ENCODE measurements around the gene CIB1.

DNA sequence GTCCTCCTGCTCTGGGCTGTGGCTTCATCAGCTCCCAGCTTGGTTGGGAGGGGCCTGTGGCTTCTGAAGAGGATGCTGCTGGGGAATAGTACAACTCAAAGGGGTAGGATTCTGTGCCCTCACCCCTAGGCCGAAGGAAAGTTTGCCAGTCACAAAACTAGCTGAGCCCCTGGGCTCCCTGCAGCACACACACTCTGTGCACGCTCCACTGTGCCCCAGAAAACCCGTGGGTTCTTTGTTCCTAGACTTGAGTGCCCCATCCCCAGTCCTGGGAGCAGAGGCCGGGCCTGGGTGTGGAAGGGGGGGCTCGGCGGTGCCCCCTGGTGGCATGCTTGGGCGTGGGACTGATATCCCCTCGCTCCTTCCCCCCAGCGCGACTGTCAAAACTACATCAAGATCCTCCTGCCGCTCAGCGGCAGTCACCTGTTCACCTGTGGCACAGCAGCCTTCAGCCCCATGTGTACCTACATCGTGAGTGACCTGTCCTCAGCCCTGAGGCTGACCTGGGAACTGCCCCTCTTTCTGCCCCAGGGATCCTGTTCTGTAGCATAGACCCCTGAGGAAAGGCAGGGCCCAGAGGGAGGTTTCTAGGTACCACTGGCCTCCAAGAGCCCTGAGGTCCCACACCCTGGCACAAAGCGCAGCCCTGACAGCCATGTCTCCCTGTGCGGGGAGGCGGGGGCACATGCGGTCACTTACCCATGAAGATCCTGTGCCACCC lies 14.2 kb downstream of the CIB1 start:
- TF ChIP-seq POLR2AphosphoS5 (IDR thresholded peaks at IDR 0.05; ENCODE audit: low read length) = no peak
- TF ChIP-seq POU2F2 (IDR thresholded peaks at IDR 0.05; ENCODE audit: borderline replicate concordance, low read depth, low read length) = no peak
- no peak for TF ChIP-seq MAX (IDR thresholded peaks at IDR 0.05; ENCODE audit: low read depth, low read length)
- TF ChIP-seq, protein P1, sequence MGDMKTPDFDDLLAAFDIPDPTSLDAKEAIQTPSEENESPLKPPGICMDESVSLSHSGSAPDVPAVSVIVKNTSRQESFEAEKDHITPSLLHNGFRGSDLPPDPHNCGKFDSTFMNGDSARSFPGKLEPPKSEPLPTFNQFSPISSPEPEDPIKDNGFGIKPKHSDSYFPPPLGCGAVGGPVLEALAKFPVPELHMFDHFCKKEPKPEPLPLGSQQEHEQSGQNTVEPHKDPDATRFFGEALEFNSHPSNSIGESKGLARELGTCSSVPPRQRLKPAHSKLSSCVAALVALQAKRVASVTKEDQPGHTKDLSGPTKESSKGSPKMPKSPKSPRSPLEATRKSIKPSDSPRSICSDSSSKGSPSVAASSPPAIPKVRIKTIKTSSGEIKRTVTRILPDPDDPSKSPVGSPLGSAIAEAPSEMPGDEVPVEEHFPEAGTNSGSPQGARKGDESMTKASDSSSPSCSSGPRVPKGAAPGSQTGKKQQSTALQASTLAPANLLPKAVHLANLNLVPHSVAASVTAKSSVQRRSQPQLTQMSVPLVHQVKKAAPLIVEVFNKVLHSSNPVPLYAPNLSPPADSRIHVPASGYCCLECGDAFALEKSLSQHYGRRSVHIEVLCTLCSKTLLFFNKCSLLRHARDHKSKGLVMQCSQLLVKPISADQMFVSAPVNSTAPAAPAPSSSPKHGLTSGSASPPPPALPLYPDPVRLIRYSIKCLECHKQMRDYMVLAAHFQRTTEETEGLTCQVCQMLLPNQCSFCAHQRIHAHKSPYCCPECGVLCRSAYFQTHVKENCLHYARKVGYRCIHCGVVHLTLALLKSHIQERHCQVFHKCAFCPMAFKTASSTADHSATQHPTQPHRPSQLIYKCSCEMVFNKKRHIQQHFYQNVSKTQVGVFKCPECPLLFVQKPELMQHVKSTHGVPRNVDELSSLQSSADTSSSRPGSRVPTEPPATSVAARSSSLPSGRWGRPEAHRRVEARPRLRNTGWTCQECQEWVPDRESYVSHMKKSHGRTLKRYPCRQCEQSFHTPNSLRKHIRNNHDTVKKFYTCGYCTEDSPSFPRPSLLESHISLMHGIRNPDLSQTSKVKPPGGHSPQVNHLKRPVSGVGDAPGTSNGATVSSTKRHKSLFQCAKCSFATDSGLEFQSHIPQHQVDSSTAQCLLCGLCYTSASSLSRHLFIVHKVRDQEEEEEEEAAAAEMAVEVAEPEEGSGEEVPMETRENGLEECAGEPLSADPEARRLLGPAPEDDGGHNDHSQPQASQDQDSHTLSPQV (IDR thresholded peaks at IDR 0.05) = no peak
- TF ChIP-seq CHD4 (IDR thresholded peaks at IDR 0.05) = no peak
- TF ChIP-seq, protein P2, sequence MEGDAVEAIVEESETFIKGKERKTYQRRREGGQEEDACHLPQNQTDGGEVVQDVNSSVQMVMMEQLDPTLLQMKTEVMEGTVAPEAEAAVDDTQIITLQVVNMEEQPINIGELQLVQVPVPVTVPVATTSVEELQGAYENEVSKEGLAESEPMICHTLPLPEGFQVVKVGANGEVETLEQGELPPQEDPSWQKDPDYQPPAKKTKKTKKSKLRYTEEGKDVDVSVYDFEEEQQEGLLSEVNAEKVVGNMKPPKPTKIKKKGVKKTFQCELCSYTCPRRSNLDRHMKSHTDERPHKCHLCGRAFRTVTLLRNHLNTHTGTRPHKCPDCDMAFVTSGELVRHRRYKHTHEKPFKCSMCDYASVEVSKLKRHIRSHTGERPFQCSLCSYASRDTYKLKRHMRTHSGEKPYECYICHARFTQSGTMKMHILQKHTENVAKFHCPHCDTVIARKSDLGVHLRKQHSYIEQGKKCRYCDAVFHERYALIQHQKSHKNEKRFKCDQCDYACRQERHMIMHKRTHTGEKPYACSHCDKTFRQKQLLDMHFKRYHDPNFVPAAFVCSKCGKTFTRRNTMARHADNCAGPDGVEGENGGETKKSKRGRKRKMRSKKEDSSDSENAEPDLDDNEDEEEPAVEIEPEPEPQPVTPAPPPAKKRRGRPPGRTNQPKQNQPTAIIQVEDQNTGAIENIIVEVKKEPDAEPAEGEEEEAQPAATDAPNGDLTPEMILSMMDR (IDR thresholded peaks at IDR 0.05 in 2 of 3, conservative IDR thresholded peaks at IDR 0.05 in 1 of 3; ENCODE audit: control insufficient read depth in 2 of 3, extremely low read depth in 1 of 3, insufficient read depth in 1 of 3, low read depth in 3 of 3, low read length in 3 of 3) = peak; percentile 58 to 82 (median 69)
- no peak for TF ChIP-seq RFX5 (IDR thresholded peaks at IDR 0.05; ENCODE audit: low read depth, low read length)
- TF ChIP-seq NR2C2 (IDR thresholded peaks at IDR 0.05; ENCODE audit: borderline replicate concordance, control insufficient read depth, insufficient read length, low read depth) = no peak
